Kidney (tissue), 14 donors: Measurements from ENCODE around the gene C3orf20. TPM values are rescaled to one million over a fixed set of nuclear protein-coding genes. Genes with fewer than 3 reads are reported as not detected.

Experiments used
- DNase-seq, 5 donors: peaks; one replicate each; pipeline ENCODE4 v3.0.0-alpha.2; 2013 to 2020
- FAIRE-seq: peaks from 2 replicates; lab custom pipeline; 2012; peaks lifted over from hg19 to GRCh38; lab: Jason Lieb, UNC
- H3K27ac ChIP-seq, 2 donors: one replicate each; pipeline ENCODE4 v1.7.0; 2013; ENCODE audit warnings: low read depth in 2 of 2, low read length in 2 of 2, inconsistent platforms in 1 of 2
- H3K27me3 ChIP-seq: one replicate; pipeline ENCODE4 v1.7.1; 2013; ENCODE audit warnings: low read length, inconsistent platforms; ENCODE audit not compliant: control insufficient read depth, insufficient read depth
- H3K36me3 ChIP-seq, 3 donors: one replicate each; pipeline versions ENCODE4 v1.7.0 to v1.7.1; 2013; ENCODE audit warnings: low read length in 3 of 3, control low read depth in 1 of 3, inconsistent platforms in 1 of 3; ENCODE audit not compliant: insufficient read depth in 3 of 3, control insufficient read depth in 2 of 3
- H3K4me1 ChIP-seq, 3 donors: one replicate each; pipeline versions ENCODE4 v1.7.0 to v1.7.1; 2013; ENCODE audit warnings: low read length in 3 of 3, inconsistent platforms in 1 of 3, low read depth in 1 of 3; ENCODE audit not compliant: control insufficient read depth in 2 of 3, insufficient read depth in 2 of 3
- H3K4me3 ChIP-seq, 3 donors: one replicate each; pipeline versions ENCODE4 v1.7.0 to v1.8.1; 2013; ENCODE audit warnings: low read length in 3 of 3, control low read depth in 1 of 3, inconsistent platforms in 1 of 3
- H3K9ac ChIP-seq, 3 donors: one replicate each; pipeline versions ENCODE4 v1.7.0 to v1.7.1; 2013; ENCODE audit warnings: low read length in 3 of 3, control low read depth in 1 of 3, inconsistent platforms in 1 of 3
- H3K9me3 ChIP-seq, 3 donors: one replicate each; pipeline versions ENCODE4 v1.7.0 to v1.7.1; 2013; ENCODE audit warnings: low read length in 3 of 3, control low read depth in 1 of 3, inconsistent platforms in 1 of 3; ENCODE audit not compliant: control insufficient read depth in 2 of 3, insufficient read depth in 1 of 3
- intact Hi-C: fragments of 100-400 bp; cut with DNase I; formaldehyde crosslinking; loops from one replicate; pipeline ENCODE4 v1.11.1; 2022
- polyA plus RNA-seq: library from polyadenylated mRNA; stranded (reverse); fragments of 350-450 nt; fragmentation: Illumina TruSeq; extraction: RNeasy Lipid Tissue Mini Kit (QIAGEN cat#74804); gene quantifications from one replicate; pipeline ENCODE4 v1.2.3, GENCODE V29; 2014; ENCODE audit warnings: low read depth, low replicate concordance; ENCODE audit not compliant: insufficient read depth
- total RNA-seq: library from RNA; stranded (reverse); fragmentation: NEBNext Ultra II Directional; extraction: Animal tissue kit (Norgen Biotek cat#: 25700); gene quantifications from one replicate; pipeline ENCODE4 v1.2.1, GENCODE V29; 2021
- TF ChIP-seq, protein P1 (sequence below): IDR thresholded peaks from 3 replicates; pipeline ENCODE4 v1.5.1; 2012; ENCODE audit warnings: mild to moderate bottlenecking, moderate library complexity, borderline replicate concordance; ENCODE audit not compliant: insufficient read depth; ENCODE audit errors: extremely low read depth
- donor health status: control.
- donor health status: control.
- donor health status: control.
- donor health status: control.
- donor health status: control.
- donor health status: DM: yes; HTN: yes; CAD: no.
- donor health status: Normal renal cell carcinoma (clear cell type).

C3orf20 gene
- total and polyA plus RNA-seq, 2 donors from 2014 or later = 0.16 TPM; not detected in 1

- TF ChIP-seq, protein P1, sequence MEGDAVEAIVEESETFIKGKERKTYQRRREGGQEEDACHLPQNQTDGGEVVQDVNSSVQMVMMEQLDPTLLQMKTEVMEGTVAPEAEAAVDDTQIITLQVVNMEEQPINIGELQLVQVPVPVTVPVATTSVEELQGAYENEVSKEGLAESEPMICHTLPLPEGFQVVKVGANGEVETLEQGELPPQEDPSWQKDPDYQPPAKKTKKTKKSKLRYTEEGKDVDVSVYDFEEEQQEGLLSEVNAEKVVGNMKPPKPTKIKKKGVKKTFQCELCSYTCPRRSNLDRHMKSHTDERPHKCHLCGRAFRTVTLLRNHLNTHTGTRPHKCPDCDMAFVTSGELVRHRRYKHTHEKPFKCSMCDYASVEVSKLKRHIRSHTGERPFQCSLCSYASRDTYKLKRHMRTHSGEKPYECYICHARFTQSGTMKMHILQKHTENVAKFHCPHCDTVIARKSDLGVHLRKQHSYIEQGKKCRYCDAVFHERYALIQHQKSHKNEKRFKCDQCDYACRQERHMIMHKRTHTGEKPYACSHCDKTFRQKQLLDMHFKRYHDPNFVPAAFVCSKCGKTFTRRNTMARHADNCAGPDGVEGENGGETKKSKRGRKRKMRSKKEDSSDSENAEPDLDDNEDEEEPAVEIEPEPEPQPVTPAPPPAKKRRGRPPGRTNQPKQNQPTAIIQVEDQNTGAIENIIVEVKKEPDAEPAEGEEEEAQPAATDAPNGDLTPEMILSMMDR = no peak
- DNase-seq (no peak), FAIRE-seq (no peak)
- no peaks in the 10 kb centered on the region for H3K4me1 ChIP-seq
- no peaks in the 10 kb centered on the region for H3K27me3 ChIP-seq
- peaks cover 0 to 3% (median 0%) of the 10 kb centered on the region in 3 donors for H3K9me3 ChIP-seq
- intact Hi-C loops = no loop called here
- no peak overlapping the region for H3K27ac ChIP-seq
- H3K9ac ChIP-seq = no peak overlapping the region
- H3K4me3 ChIP-seq = no peak overlapping the region
- H3K36me3 ChIP-seq = no peaks in the 10 kb centered on the region
Observed at GRCh38 chr3:14689247-14689980, 14.5 kb downstream of the C3orf20 start.

DNA sequence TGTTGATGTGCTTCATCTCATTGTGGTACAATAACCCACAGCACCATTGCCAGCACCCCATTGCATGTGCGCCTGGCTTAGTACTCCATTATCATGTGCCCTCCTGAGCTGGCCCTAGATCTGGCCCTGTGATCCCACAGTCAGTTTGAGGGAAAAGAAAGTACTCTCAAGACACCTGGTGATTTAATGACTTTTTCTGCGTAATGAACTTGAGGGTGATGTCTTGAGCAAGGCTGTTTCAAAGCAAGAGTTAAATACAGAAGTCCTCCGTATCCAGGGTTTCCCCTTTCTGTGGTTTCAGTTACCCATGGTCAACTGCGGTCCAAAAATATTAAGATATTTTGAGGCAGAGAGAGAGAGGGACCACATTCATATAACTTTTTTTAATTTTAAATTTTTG is 16.3 kb downstream of the C3orf20 start:
- H3K4me3 ChIP-seq = no peak overlapping the region
- no peaks in the 10 kb centered on the region for H3K27me3 ChIP-seq
- no peaks in the 10 kb centered on the region for H3K4me1 ChIP-seq
- DNase-seq = no peak
- H3K36me3 ChIP-seq = no peaks in the 10 kb centered on the region
- no peak overlapping the region for H3K27ac ChIP-seq
- no peak overlapping the region for H3K9ac ChIP-seq
- intact Hi-C loops = no loop called here
- TF ChIP-seq, protein P1 = no peak
- H3K9me3 ChIP-seq = peaks cover 0 to 3% (median 0%) of the 10 kb centered on the region in 3 donors
- no peak for FAIRE-seq

DNA sequence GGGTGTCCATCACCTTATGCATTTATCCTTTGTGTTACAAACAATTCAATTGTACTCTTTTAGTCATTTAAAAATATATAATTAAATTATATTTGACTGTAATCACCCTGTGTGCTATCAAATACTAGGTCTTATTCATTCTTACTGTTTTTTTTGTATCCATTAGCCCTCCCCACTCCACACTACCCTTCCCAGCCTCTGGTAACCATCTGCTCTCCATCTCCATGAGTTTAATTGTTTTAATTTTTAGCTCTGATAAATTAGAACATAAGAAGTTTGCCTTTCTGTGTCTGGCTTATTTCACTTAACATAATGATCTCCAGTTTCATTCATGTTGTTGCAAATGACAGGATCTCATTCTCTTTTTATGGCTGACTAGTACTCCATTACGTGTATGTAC is 16.8 kb downstream of the C3orf20 start:
- H3K27ac ChIP-seq = no peak overlapping the region
- H3K27me3 ChIP-seq = no peaks in the 10 kb centered on the region
- TF ChIP-seq, protein P1 = no peak
- intact Hi-C loops = no loop called here
- H3K4me1 ChIP-seq = no peaks in the 10 kb centered on the region
- H3K9ac ChIP-seq = no peak overlapping the region
- peaks cover 0 to 3% (median 0%) of the 10 kb centered on the region in 3 donors for H3K9me3 ChIP-seq
- no peak overlapping the region for H3K4me3 ChIP-seq
- no peak for FAIRE-seq
- no peaks in the 10 kb centered on the region for H3K36me3 ChIP-seq
- DNase-seq = no peak
